ENCODE measurements around the gene ABCB9.
A peak's percentile ranks its signal among the peaks of the same experiment; 100 is the strongest.
"Not testable (repeated sequence)": the region's sequence is repeated elsewhere in the genome, so short reads cannot be mapped to it uniquely, and the experiment has no call there.

ABCB9 gene

GRCh38 chr12:122934722-122935121 lies 31.5 kb downstream of the ABCB9 start:
- no peak for DNase-seq

- no peak for DNase-seq
Measured at GRCh38 chr12:122932207-122932606, 34.1 kb downstream of the ABCB9 start.

GRCh38 chr12:122929812-122930211 lies 36.5 kb downstream of the ABCB9 start:
- no peak for DNase-seq

GRCh38 chr12:122929148-122929538 lies 37.1 kb downstream of the ABCB9 start:
- DNase-seq, result no peak

GRCh38 chr12:122928404-122929147 lies 37.7 kb downstream of the ABCB9 start:
- DNase-seq, result no peak

GRCh38 chr12:122927756-122928403 lies 38.4 kb downstream of the ABCB9 start:
- no peak for DNase-seq

- no peak for DNase-seq
Measured at GRCh38 chr12:122921917-122922316, 44.3 kb downstream of the ABCB9 start.

- DNase-seq, result no peak
Measured at GRCh38 chr12:122920687-122921086, 45.6 kb downstream of the ABCB9 start.

- no peak for DNase-seq
Measured at GRCh38 chr12:122918827-122919226, 47.4 kb downstream of the ABCB9 start.

- no peak for DNase-seq
Measured at GRCh38 chr12:122917507-122918121, 48.6 kb downstream of the ABCB9 start.

GRCh38 chr12:122909442-122910288 lies 56.6 kb downstream of the ABCB9 start:
- no peak for DNase-seq

GRCh38 chr12:122908915-122909314 lies 57.3 kb downstream of the ABCB9 start:
- DNase-seq, result no peak

GRCh38 chr12:122905258-122905657 lies 61.0 kb downstream of the ABCB9 start:
- not testable (repeated sequence) for DNase-seq

GRCh38 chr12:122903693-122904034 lies 62.6 kb downstream of the ABCB9 start:
- no peak for DNase-seq

GRCh38 chr12:122902854-122903692 lies 63.2 kb downstream of the ABCB9 start:
- no peak for DNase-seq

- no peak for DNase-seq
Measured at GRCh38 chr12:122899887-122900286, 66.4 kb downstream of the ABCB9 start.

- DNase-seq, result no peak
Measured at GRCh38 chr12:122896662-122897061, 69.6 kb downstream of the ABCB9 start.

GRCh38 chr12:122895704-122896636 lies 70.3 kb downstream of the ABCB9 start, which contains the start of gene VPS37B:
VPS37B (minus strand) TSS chr12:122896124; CDS start chr12:122896062, 62 bp downstream.
- DNase-seq, result peak; percentile 93

GRCh38 chr12:122895320-122895703 lies 71.0 kb downstream of the ABCB9 start:
- no peak for DNase-seq

GRCh38 chr12:122894193-122895121 lies 71.8 kb downstream of the ABCB9 start:
- DNase-seq, result no peak

All from stimulated activated CD8-positive, alpha-beta memory T cell treated with anti-CD3 and anti-CD28 coated beads, Interleukin-4, amount 100 ng/mL, for 48 hours (primary cell).